Upper lobe of left lung (tissue), 6 donors: ENCODE data around the gene SEMA3D. TPM values are rescaled to one million over a fixed set of nuclear protein-coding genes. Genes with fewer than 3 reads are reported as not detected.

Experiments
- ATAC-seq, 2 donors: fragments of 200-7000 bp; cut with Tn5 transposase; one replicate each; pipeline ENCODE4 v1.9.1; 2022; ENCODE audit warnings: mild to moderate bottlenecking in 2 of 2, moderate library complexity in 2 of 2; ENCODE audit not compliant: low FRiP score in 2 of 2
- DNase-seq, 2 donors: peaks; one replicate each; pipeline ENCODE4 v3.0.0-alpha.2; 2019 to 2020
- H3K27ac ChIP-seq, 4 donors: fragments of 200-600 bp; sonication (generic); one replicate each; pipeline ENCODE4 v1.5.1; 2016 to 2019
- H3K27me3 ChIP-seq, 4 donors: fragments of 200-600 bp; sonication (generic); one replicate each; pipeline ENCODE4 v1.5.1; 2017 to 2019
- H3K36me3 ChIP-seq, 4 donors: fragments of 200-600 bp; sonication (generic); one replicate each; pipeline ENCODE4 v1.5.1; 2016 to 2019
- H3K4me1 ChIP-seq, 4 donors: fragments of 200-600 bp; sonication (generic); one replicate each; pipeline ENCODE4 v1.5.1; 2018 to 2019
- H3K4me3 ChIP-seq, 4 donors: fragments of 200-600 bp; sonication (generic); one replicate each; pipeline ENCODE4 v1.5.1; 2017 to 2019; ENCODE audit warnings: mild to moderate bottlenecking in 2 of 4, moderate library complexity in 1 of 4
- H3K9me3 ChIP-seq, 4 donors: fragments of 200-600 bp; sonication (generic); one replicate each; pipeline ENCODE4 v1.5.1; 2018 to 2019
- CTCF ChIP-seq, 6 experiments: fragments of 450-650 bp in 4 of 6; fragments of 200-600 bp in 2 of 6; sonication (generic) in 2 of 6; IDR thresholded peaks; one replicate each; pipeline ENCODE4 v1.5.1; 2016 to 2019; ENCODE audit warnings: antibody characterized with exemption in 6 of 6
- EP300 ChIP-seq, 4 donors: sonication (generic); formaldehyde crosslinking; IDR thresholded peaks; one replicate each; pipeline ENCODE4 v1.5.1; 2017; ENCODE audit warnings: antibody characterized with exemption in 4 of 4, control low read depth in 2 of 4
- POLR2A ChIP-seq, 4 donors: fragments of 450-650 bp; IDR thresholded peaks; one replicate each; pipeline ENCODE4 v1.5.1; 2016 to 2017; ENCODE audit warnings: antibody characterized with exemption in 4 of 4, mild to moderate bottlenecking in 2 of 4
- POLR2AphosphoS5 ChIP-seq, 2 donors: sonication (generic); formaldehyde crosslinking; IDR thresholded peaks; one replicate each; pipeline ENCODE4 v1.5.1; 2017; ENCODE audit warnings: antibody characterized with exemption in 2 of 2
- WGBS, 2 donors: methylation state at CpG; one replicate each; pipeline ENCODE4 v1.1.5; 2017 to 2018; 5-methylcytosine and 5-hydroxymethylcytosine counted together
- total RNA-seq, 6 donors: library from RNA; depleted of rRNA in 4 of 6; stranded (reverse); fragments of >200 nt in 4 of 6; gene quantifications; one replicate each; pipeline versions ENCODE4 v1.1.0 to v1.2.1, GENCODE V29; 2016 to 2021
- donor health status: DM: no; HTN: no; CAD: no; lungs with moderate emphysema.
- donor health status: DM: no; HTN: yes; CAD: no; lungs with severe emphysema.

Gene SEMA3D
- total RNA-seq: 1 to 10 TPM; 1.7 to 8.1 (median 3.5) TPM

GRCh38 chr7:85186521-85187241, at the start of gene SEMA3D:
Gene SEMA3D, minus strand, starts transcription at chr7:85187056. Its CDS starts 65,165 bp downstream, at chr7:85121891.
- H3K4me3 ChIP-seq: peak within 1 kb of the TSS; percentile 15 to 50 (median 40)
- H3K27me3 ChIP-seq: no peaks in the 10 kb centered on the region
- H3K9me3 ChIP-seq: no peaks in the 10 kb centered on the region
- peak; percentile 89 to 95 for ATAC-seq
- no peak for TF ChIP-seq EP300 (IDR thresholded peaks at IDR 0.05)
- peak in 5 of 6 experiments; percentile 44 to 79 (median 58) for TF ChIP-seq CTCF (IDR thresholded peaks at IDR 0.05)
- no peak for TF ChIP-seq POLR2A (IDR thresholded peaks at IDR 0.05)
- peak in 1 of 2 donors; percentile 7 for TF ChIP-seq POLR2AphosphoS5 (IDR thresholded peaks at IDR 0.05)
- peak; percentile 35 to 94 for DNase-seq
- 2 to 3% methylated on average over 20 to 40 of the region's 45 CpGs for WGBS, 2 donors
- no peaks in the 10 kb centered on the region for H3K36me3 ChIP-seq
- peaks cover 0 to 22% (median 21%) of the 10 kb centered on the region in 4 donors for H3K4me1 ChIP-seq
- peak within 1 kb of the TSS in 3 of 4 donors; percentile 32 to 71 (median 69) for H3K27ac ChIP-seq

GRCh38 chr7:85234730-85235129, 47.9 kb upstream of the SEMA3D start:
- Histone ChIP-seq H3K27me3 (no peaks in the 10 kb centered on the region), H3K36me3 (no peaks in the 10 kb centered on the region), H3K4me1 (no peaks in the 10 kb centered on the region), H3K4me3 (no peak overlapping the region), H3K9me3 (no peaks in the 10 kb centered on the region), H3K27ac (no peak overlapping the region)
- no peak for DNase-seq
- WGBS, 2 donors: 58 to 72% methylated on average over 3 of the region's 3 CpGs
- TF ChIP-seq POLR2A (IDR thresholded peaks at IDR 0.05) (no peak), CTCF (IDR thresholded peaks at IDR 0.05) (no peak)
- ATAC-seq: no peak

- H3K27ac ChIP-seq: no peak overlapping the region
- DNase-seq (no peak), ATAC-seq (no peak)
- no peaks in the 10 kb centered on the region for H3K27me3 ChIP-seq
- H3K4me1 ChIP-seq: no peaks in the 10 kb centered on the region
- H3K9me3 ChIP-seq: no peaks in the 10 kb centered on the region
- no peaks in the 10 kb centered on the region for H3K36me3 ChIP-seq
- H3K4me3 ChIP-seq: no peak overlapping the region
- TF ChIP-seq CTCF (IDR thresholded peaks at IDR 0.05): no peak
- no peak for TF ChIP-seq POLR2AphosphoS5 (IDR thresholded peaks at IDR 0.05)
- TF ChIP-seq EP300 (IDR thresholded peaks at IDR 0.05): no peak
- no peak for TF ChIP-seq POLR2A (IDR thresholded peaks at IDR 0.05)
- WGBS, 2 donors: 88 to 96% methylated on average over 2 of the region's 2 CpGs
These were observed 45.2 kb upstream of the SEMA3D start for GRCh38 chr7:85232068-85232467.

- H3K27me3 ChIP-seq: no peaks in the 10 kb centered on the region
- TF ChIP-seq POLR2AphosphoS5 (IDR thresholded peaks at IDR 0.05): no peak
- TF ChIP-seq EP300 (IDR thresholded peaks at IDR 0.05): no peak
- no peak for TF ChIP-seq CTCF (IDR thresholded peaks at IDR 0.05)
- no peak for TF ChIP-seq POLR2A (IDR thresholded peaks at IDR 0.05)
- no peak overlapping the region for H3K4me3 ChIP-seq
- H3K4me1 ChIP-seq: no peaks in the 10 kb centered on the region
- H3K27ac ChIP-seq: no peak overlapping the region
- no peaks in the 10 kb centered on the region for H3K36me3 ChIP-seq
- ATAC-seq: no peak
- H3K9me3 ChIP-seq: no peaks in the 10 kb centered on the region
- no peak for DNase-seq
- WGBS, 2 donors: 59 to 81% methylated on average over 3 of the region's 3 CpGs
These were observed 43.8 kb upstream of the SEMA3D start for GRCh38 chr7:85230623-85231022.

GRCh38 chr7:85229544-85229943, 42.7 kb upstream of the SEMA3D start:
- Histone ChIP-seq H3K27ac (no peak overlapping the region), H3K9me3 (no peaks in the 10 kb centered on the region), H3K27me3 (no peaks in the 10 kb centered on the region), H3K4me1 (no peaks in the 10 kb centered on the region), H3K36me3 (no peaks in the 10 kb centered on the region), H3K4me3 (no peak overlapping the region)
- TF ChIP-seq CTCF (IDR thresholded peaks at IDR 0.05) (no peak), POLR2A (IDR thresholded peaks at IDR 0.05) (no peak), POLR2AphosphoS5 (IDR thresholded peaks at IDR 0.05) (no peak), EP300 (IDR thresholded peaks at IDR 0.05) (no peak)
- DNase-seq (no peak), ATAC-seq (no peak)
